C4-2B (cell line): Measurements from ENCODE around the gene GGT5.

ENCODE experiments used
- H3K27ac ChIP-seq: fragments of 450-650 bp; 2 replicates; pipeline ENCODE4 v1.5.1; 2017
- CTCF ChIP-seq: fragments of 450-650 bp; conservative IDR thresholded peaks from 2 replicates; pipeline ENCODE4 v1.5.1; 2017; ENCODE audit warnings: mild to moderate bottlenecking
- ZFX ChIP-seq: fragments of 450-650 bp; IDR thresholded peaks from 2 replicates; pipeline ENCODE4 v1.6.1; 2017

The GGT5 gene

GRCh38 chr22:24191893-24192292 lies 53.0 kb downstream of the GGT5 start:
- H3K27ac ChIP-seq = no peak overlapping the region; the same call in 1 of the 2 replicates
- no peak for TF ChIP-seq ZFX
- TF ChIP-seq CTCF = no peak

- TF ChIP-seq ZFX (no peak), CTCF (no peak)
- H3K27ac ChIP-seq = peak overlapping the region; percentile 1; the same call in 1 of the 2 replicates
Observed at GRCh38 chr22:24191381-24191841, 53.5 kb downstream of the GGT5 start.

GRCh38 chr22:24190596-24191208 lies 54.2 kb downstream of the GGT5 start:
- TF ChIP-seq ZFX (no peak), CTCF (no peak)
- peak overlapping the region; percentile 16; the same call in 1 of the 2 replicates for H3K27ac ChIP-seq

- TF ChIP-seq ZFX = no peak
- TF ChIP-seq CTCF = no peak
- H3K27ac ChIP-seq = peak overlapping the region; percentile 16; the same call in 1 of the 2 replicates
Observed at GRCh38 chr22:24190159-24190540, 54.7 kb downstream of the GGT5 start.

GRCh38 chr22:24189249-24190158 lies 55.4 kb downstream of the GGT5 start:
- no peak for TF ChIP-seq ZFX
- peak; percentile 94 for TF ChIP-seq CTCF
- H3K27ac ChIP-seq = peak overlapping the region; percentile 16; the same call in 1 of the 2 replicates

- H3K27ac ChIP-seq = no peak overlapping the region
- TF ChIP-seq CTCF = no peak
- TF ChIP-seq ZFX = no peak
Observed at GRCh38 chr22:24188705-24189248, 56.1 kb downstream of the GGT5 start.
